OCI-LY3 (cell line): ENCODE measurements around the gene CNTNAP4.

Experiments used
- H2AFZ ChIP-seq: fragments of 200-600, 300-600 bp; shearing (Covaris generic); 2 replicates; pipeline ENCODE4 v1.6.0; 2014; ENCODE audit warnings: antibody characterized with exemption, low read depth, low read length
- H3K27ac ChIP-seq: fragments of 200-600, 300-600 bp; sonication (generic); 2 replicates; pipeline ENCODE4 v1.5.1; 2014; ENCODE audit warnings: mild to moderate bottlenecking, low read length, moderate library complexity, mixed read lengths
- H3K27me3 ChIP-seq: fragments of 200-600, 300-600 bp; sonication (generic); 2 replicates; pipeline ENCODE4 v1.6.1; 2014; ENCODE audit warnings: low read depth, low read length, mixed read lengths
- H3K36me3 ChIP-seq: fragments of 200-600, 300-600 bp; sonication (generic); replicated peaks from 2 replicates; pipeline ENCODE3; 2014; ENCODE audit warnings: low read depth, low read length, mixed read lengths
- H3K4me1 ChIP-seq: fragments of 300-600, 200-600 bp; sonication (generic); 2 replicates; pipeline ENCODE4 v1.6.1; 2014; ENCODE audit warnings: low read length, mixed read lengths
- H3K4me2 ChIP-seq: fragments of 200-600, 300-600 bp; sonication (generic); 2 replicates; pipeline ENCODE4 v1.6.1; 2014; ENCODE audit warnings: low read length, mixed read lengths
- H3K4me3 ChIP-seq: fragments of 300-600, 200-600 bp; sonication (generic); 2 replicates; pipeline ENCODE4 v1.5.1; 2014; ENCODE audit warnings: antibody characterized with exemption, mild to moderate bottlenecking, low read length, moderate library complexity
- H3K79me2 ChIP-seq: fragments of 300-600, 200-600 bp; shearing (Covaris generic); 2 replicates; pipeline ENCODE4 v1.6.1; 2014; ENCODE audit warnings: mild to moderate bottlenecking, low read length, mixed read lengths
- H3K9ac ChIP-seq: fragments of 300-600, 200-600 bp; shearing (Covaris generic); 2 replicates; pipeline ENCODE4 v1.6.0; 2014; ENCODE audit warnings: mild to moderate bottlenecking, low read length, moderate library complexity
- H3K9me3 ChIP-seq: fragments of 200-600, 300-600 bp; shearing (Covaris generic); 2 replicates; pipeline ENCODE4 v1.6.1; 2014; ENCODE audit warnings: low read length, mixed read lengths; ENCODE audit not compliant: insufficient read depth
- H4K20me1 ChIP-seq: fragments of 200-600, 300-600 bp; sonication (generic); 2 replicates; pipeline ENCODE4 v1.6.1; 2016; ENCODE audit warnings: low read length, mixed read lengths; ENCODE audit not compliant: insufficient read depth
- EZH2phosphoT487 ChIP-seq: fragments of 200-600 bp; shearing (Covaris generic); IDR thresholded peaks from 2 replicates; pipeline ENCODE4 v1.6.1; 2018; ENCODE audit warnings: antibody characterized with exemption, mixed run types, low read depth
- TF ChIP-seq, protein P1 (sequence below): fragments of 200-600, 300-600 bp; sonication (generic); IDR thresholded peaks from 2 replicates; pipeline ENCODE4 v1.5.1; 2014; ENCODE audit warnings: antibody characterized with exemption, low read length, low read depth

Gene CNTNAP4

DNA sequence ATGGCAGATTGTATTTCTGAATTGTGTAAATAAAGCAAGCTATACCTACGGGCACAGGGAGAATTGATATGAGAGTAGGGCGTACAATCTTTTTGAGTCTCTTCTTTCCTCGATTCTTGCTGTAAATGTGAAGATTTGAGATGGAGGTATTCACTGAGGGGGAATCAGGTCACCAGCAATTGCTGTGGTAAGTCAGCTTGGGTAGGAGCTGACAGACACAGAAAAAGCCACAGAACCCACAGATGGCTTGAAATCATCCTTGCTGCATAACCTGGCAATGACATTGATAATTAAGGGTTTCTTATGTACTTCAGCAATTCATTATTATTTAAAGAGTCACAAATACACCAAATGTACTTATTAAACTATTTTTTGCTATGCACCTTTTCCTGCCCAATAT lies 164.2 kb downstream of the CNTNAP4 start:
- H3K4me2 ChIP-seq = no peak overlapping the region
- no peak overlapping the region for H3K9ac ChIP-seq
- H3K4me3 ChIP-seq = no peak overlapping the region
- no peaks in the 10 kb centered on the region for H3K79me2 ChIP-seq
- no peaks in the 10 kb centered on the region for H3K9me3 ChIP-seq
- no peak overlapping the region for H3K27ac ChIP-seq
- H4K20me1 ChIP-seq = no peaks in the 10 kb centered on the region
- H3K27me3 ChIP-seq = no peaks in the 10 kb centered on the region
- H3K36me3 ChIP-seq = peaks cover 3% of the 10 kb centered on the region
- TF ChIP-seq, protein P1, sequence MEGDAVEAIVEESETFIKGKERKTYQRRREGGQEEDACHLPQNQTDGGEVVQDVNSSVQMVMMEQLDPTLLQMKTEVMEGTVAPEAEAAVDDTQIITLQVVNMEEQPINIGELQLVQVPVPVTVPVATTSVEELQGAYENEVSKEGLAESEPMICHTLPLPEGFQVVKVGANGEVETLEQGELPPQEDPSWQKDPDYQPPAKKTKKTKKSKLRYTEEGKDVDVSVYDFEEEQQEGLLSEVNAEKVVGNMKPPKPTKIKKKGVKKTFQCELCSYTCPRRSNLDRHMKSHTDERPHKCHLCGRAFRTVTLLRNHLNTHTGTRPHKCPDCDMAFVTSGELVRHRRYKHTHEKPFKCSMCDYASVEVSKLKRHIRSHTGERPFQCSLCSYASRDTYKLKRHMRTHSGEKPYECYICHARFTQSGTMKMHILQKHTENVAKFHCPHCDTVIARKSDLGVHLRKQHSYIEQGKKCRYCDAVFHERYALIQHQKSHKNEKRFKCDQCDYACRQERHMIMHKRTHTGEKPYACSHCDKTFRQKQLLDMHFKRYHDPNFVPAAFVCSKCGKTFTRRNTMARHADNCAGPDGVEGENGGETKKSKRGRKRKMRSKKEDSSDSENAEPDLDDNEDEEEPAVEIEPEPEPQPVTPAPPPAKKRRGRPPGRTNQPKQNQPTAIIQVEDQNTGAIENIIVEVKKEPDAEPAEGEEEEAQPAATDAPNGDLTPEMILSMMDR = no peak
- TF ChIP-seq EZH2phosphoT487 = no peak
- no peak overlapping the region for H2AFZ ChIP-seq
- H3K4me1 ChIP-seq = no peaks in the 10 kb centered on the region; the same call in 1 of the 2 replicates

DNA sequence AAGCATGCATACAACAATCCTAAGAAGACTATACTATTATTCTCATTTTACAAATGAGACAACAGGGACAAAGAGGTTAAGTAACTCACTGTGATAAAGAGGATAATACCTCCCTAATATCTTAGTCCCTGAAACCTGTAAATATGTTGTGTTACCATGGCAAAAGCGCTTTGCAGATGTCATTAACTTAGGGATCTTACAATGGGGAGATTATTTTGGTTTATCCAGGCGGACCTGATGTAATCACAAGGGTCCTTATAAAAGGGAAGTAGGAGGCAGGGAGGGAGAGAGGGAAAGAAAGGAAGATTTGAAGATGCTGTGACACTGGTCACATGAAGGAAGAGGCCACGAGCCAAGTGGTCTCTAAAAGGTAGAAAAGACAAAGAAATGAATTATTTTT lies 164.7 kb downstream of the CNTNAP4 start:
- H3K4me2 ChIP-seq = no peak overlapping the region

DNA sequence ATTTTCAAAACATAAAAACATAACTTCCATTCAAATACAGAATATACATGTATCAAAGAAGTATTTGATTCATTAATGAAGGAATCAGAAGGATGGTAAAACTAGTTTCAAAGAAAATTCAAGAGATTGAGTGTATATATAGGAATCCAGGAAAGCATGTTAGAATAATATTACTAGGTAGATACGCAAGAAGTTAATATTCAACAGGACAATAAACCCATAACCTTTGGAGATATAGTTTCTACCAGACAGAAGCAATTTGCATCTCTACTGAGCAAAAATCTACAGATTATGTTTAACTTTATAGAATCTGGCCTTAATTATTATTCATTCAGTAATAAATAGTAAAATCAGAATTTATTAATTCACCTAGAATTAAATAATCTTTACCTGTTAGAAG lies 166.8 kb downstream of the CNTNAP4 start:
- no peaks in the 10 kb centered on the region for H3K79me2 ChIP-seq
- H3K36me3 ChIP-seq = peaks cover 3% of the 10 kb centered on the region
- H3K9me3 ChIP-seq = no peaks in the 10 kb centered on the region
- H3K27ac ChIP-seq = no peak overlapping the region
- no peak overlapping the region for H3K4me2 ChIP-seq
- H2AFZ ChIP-seq = no peak overlapping the region
- H4K20me1 ChIP-seq = no peaks in the 10 kb centered on the region
- no peaks in the 10 kb centered on the region; the same call in 1 of the 2 replicates for H3K4me1 ChIP-seq
- no peak overlapping the region for H3K4me3 ChIP-seq
- TF ChIP-seq, protein P1 = no peak
- no peak for TF ChIP-seq EZH2phosphoT487
- H3K27me3 ChIP-seq = no peaks in the 10 kb centered on the region
- H3K9ac ChIP-seq = no peak overlapping the region

More for the DNA sequence above, 164.7 kb downstream of the CNTNAP4 start:
- Histone ChIP-seq H3K4me1 (no peaks in the 10 kb centered on the region; the same call in 1 of the 2 replicates), H2AFZ (no peak overlapping the region), H3K9ac (no peak overlapping the region), H3K27ac (no peak overlapping the region), H3K27me3 (no peaks in the 10 kb centered on the region), H3K9me3 (no peaks in the 10 kb centered on the region), H3K36me3 (peaks cover 3% of the 10 kb centered on the region), H4K20me1 (no peaks in the 10 kb centered on the region), H3K79me2 (no peaks in the 10 kb centered on the region), H3K4me3 (no peak overlapping the region)
- TF ChIP-seq, protein P1 = no peak
- no peak for TF ChIP-seq EZH2phosphoT487

DNA sequence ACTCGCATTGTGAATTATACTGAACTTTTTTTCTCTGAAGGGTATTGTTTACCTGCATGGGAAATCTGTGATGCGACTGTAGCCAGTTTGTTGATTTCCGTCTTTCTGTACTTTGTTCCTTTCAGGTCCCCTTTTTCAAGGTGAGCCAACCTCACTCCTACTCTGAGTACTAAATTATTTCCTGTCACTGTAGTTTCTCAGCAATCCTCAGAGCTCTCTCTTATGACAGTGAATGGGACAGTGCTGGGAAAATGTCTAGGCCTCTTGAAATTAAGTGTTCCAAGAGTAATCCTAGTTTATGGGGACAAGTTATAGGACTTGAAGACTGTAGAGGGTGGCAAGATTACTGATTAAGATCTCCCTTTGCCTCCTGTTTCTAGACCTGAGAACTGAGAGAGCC lies 167.6 kb downstream of the CNTNAP4 start:
- no peak overlapping the region for H3K9ac ChIP-seq
- no peak overlapping the region for H3K4me2 ChIP-seq
- H3K4me3 ChIP-seq = no peak overlapping the region
- no peak overlapping the region for H2AFZ ChIP-seq
- H4K20me1 ChIP-seq = no peaks in the 10 kb centered on the region
- no peaks in the 10 kb centered on the region for H3K79me2 ChIP-seq
- peaks cover 3% of the 10 kb centered on the region for H3K36me3 ChIP-seq
- TF ChIP-seq, protein P1 = no peak
- TF ChIP-seq EZH2phosphoT487 = no peak
- H3K27ac ChIP-seq = no peak overlapping the region
- no peaks in the 10 kb centered on the region for H3K9me3 ChIP-seq
- H3K4me1 ChIP-seq = no peaks in the 10 kb centered on the region; the same call in 1 of the 2 replicates
- H3K27me3 ChIP-seq = no peaks in the 10 kb centered on the region
